Ramos (cell line): ENCODE results near the gene TP53.
"Not testable (repeated sequence)": the region's sequence is repeated elsewhere in the genome, so short reads cannot be mapped to it uniquely, and the experiment has no call there.

Source experiments
- in situ Hi-C: fragments of 300-500 bp; cut with MboI; formaldehyde crosslinking; loops from one replicate; pipeline ENCODE4 v1.14.3; 2022; ENCODE audit warnings: low sequenced_read_pairs; ENCODE audit not compliant: unreplicated experiment

The TP53 gene

GRCh38 chr17:7640783-7641182, 46.5 kb downstream of the TP53 start:
- in situ Hi-C loops, result no loop called here

GRCh38 chr17:7636163-7636562, 51.1 kb downstream of the TP53 start:
- in situ Hi-C loops, result no loop called here

GRCh38 chr17:7634384-7634783, 52.9 kb downstream of the TP53 start:
- in situ Hi-C loops, result no loop called here

GRCh38 chr17:7633093-7633492, 54.2 kb downstream of the TP53 start:
- in situ Hi-C loops, result no loop called here

- in situ Hi-C loops, result no loop called here
Observed at GRCh38 chr17:7632492-7632894, 54.8 kb downstream of the TP53 start.

- in situ Hi-C loops, result no loop called here
Observed at GRCh38 chr17:7631398-7632380, 55.6 kb downstream of the TP53 start.

GRCh38 chr17:7629939-7630571, 57.2 kb downstream of the TP53 start, which contains the start of gene SHBG:
TSS of gene SHBG (plus strand) at chr17:7630135. CDS start at chr17:7630173, 38 bp downstream.
- in situ Hi-C loops, result no loop called here

- in situ Hi-C loops, result no loop called here
Observed at GRCh38 chr17:7627250-7628121, 59.8 kb downstream of the TP53 start, which contains the start of gene SAT2. TSS of gene SAT2 (minus strand) at chr17:7627821. CDS start at chr17:7627635, 186 bp downstream.

GRCh38 chr17:7626956-7627249, 60.4 kb downstream of the TP53 start:
- in situ Hi-C loops, result no loop called here

GRCh38 chr17:7626307-7626706, 61.0 kb downstream of the TP53 start:
- in situ Hi-C loops, result no loop called here

- in situ Hi-C loops, result not testable (repeated sequence)
Observed at GRCh38 chr17:7625749-7626148, 61.5 kb downstream of the TP53 start.

- in situ Hi-C loops, result no loop called here
Observed at GRCh38 chr17:7623661-7624060, 63.6 kb downstream of the TP53 start.

GRCh38 chr17:7620835-7621234, 66.5 kb downstream of the TP53 start:
- in situ Hi-C loops, result no loop called here

GRCh38 chr17:7618608-7619007, 68.7 kb downstream of the TP53 start:
- in situ Hi-C loops, result no loop called here
